NCI-H187 treated with DMSO at 0.1 percent for 48 hours (cell line): ENCODE data around the gene BHLHE23.
"Not testable (repeated sequence)": the region's sequence is repeated elsewhere in the genome, so short reads cannot be mapped to it uniquely, and the experiment has no call there.

Source experiments
- DNase-seq: peaks from one replicate; lab custom pipeline; 2025; lab: John Stamatoyannopoulos, UW

The BHLHE23 gene

DNA sequence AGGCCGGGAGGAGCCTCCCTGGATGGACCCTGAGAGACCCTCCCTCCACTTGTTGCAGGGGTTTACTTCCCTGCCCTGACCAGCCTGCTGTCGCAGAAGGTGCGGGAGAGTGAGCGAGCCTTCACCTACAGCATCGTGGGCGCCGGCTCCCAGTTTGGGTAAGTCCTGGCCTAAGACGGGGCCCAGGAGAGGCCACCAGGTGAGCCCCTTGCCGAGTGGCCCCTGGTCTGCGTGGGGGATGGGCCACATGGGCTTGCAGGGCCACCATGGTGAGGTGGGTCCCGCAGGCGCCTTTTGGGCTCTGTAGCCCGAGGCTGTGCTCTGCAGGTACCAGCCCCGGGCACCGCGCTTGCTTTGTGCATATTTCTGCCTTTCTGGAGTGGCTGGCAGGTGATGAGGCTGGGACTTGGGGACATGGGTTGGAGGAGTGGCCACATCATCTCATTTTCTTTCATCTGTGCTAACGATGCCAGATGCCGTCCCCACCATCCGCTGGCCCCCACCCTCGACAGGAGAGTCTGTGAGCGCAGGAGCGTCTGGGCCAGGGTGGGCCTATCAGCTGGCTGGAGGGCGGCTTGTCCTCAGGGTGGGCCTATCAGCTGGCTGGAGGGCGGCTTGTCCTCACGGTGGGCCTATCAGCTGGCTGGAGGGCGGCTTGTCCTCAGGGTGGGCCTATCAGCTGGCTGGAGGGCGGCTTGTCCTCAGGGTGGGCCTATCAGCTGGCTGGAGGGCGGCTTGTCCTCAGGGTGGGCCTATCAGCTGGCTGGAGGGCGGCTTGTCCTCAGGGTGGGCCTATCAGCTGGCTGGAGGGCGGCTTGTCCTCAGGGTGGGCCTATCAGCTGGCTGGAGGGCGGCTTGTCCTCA is 46.1 kb downstream of the BHLHE23 start:
- DNase-seq, result not testable (repeated sequence)

DNA sequence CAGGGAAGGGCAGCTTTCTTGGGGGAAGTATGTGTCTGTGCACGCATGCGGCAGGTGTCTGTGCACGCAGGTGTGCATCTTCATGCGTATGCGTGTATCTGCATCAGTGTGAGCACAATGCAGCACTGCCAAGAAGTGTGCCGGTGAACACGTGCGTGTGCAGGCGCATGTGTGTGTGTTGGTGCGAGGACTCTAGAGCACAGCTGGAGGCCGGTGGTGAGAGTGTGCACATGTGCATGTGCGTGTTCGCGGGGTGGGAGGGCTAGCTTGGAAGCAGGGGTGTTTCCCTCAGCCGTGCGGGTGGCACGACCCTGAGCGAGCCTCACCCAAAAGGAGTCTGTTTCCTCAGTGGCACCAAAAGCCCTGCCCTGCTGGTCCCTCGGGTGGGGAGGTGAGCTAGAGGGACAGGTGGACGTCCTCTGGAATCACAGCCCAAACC is 46.7 kb downstream of the BHLHE23 start:
- DNase-seq, result no peak

GRCh38 chr20:62959101-62959971 is 47.4 kb downstream of the BHLHE23 start:
- DNase-seq, result no peak

DNA sequence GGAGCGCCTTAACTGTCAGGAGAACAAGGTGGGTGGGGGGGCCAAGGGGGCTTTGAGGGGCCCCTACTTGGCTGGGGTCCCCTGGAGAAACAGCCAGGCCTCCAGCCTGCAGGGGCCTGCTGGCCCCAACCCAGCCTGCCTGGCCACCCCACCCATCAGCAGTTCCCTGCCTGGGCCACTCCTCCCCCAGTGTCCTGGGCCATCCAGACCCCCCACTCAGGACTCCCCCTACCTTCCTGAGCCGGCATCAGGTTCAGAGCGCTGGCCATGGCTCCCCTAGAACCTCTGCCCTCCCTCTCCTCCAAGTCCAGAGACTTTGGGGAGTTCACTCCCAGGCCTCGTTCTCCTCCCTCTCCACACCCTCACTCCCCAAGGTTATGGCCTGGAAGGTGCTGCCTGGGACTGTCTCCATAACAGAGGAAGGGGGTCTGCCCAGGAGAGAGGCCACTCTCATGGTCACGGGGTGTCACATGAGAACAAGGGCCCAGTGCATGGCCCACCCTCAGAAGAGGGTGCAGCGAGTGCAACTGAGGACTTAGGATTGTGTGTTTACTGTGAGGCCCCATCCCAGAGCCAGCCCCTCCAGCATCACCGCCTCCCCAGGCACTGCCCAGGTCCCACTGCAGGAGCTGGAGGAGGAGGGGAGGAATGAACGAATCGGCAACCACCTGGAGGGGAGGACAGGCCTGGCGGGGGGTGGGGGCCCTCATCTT is 48.2 kb downstream of the BHLHE23 start:
- DNase-seq, result no peak

GRCh38 chr20:62957136-62958117 is 49.3 kb downstream of the BHLHE23 start:
- DNase-seq, result no peak

DNA sequence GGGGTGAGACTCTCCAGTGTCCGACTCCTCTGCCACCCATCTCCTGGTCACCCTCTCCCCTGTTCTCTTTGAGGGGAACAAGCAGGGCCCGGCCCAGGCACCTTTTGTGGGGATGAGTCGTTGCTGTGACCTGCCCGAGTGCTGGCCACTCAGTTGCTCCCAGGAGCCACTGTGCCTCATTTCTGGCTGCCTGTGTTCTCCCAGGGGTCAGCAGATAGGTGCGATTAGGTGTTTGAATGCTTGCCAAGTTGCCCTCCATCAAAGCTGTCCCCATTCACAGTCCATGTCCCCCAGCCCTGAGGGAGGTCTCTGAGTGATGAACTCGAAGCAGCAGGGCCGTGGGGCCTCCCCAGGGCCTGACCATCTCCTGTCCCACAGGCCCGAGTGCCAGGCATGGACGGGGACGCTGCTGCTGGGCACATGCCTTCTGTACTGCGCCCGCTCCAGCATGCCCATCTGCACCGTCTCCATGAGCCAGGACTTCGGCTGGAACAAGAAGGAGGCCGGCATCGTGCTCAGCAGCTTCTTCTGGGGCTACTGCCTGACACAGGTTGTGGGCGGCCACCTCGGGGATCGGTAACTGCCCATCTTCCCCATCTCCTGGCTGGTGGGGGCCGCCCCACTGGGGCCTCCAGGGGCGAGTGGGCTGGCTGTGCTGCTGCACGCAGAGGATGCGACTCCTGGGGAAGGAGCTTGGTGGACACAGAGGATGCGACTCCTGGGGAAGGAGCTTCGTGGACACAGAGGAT is 50.2 kb downstream of the BHLHE23 start:
- no peak for DNase-seq
